Measurements from ENCODE around the gene CALCOCO1.

The CALCOCO1 gene

GRCh38 chr12:53696285-53696654 lies 31.0 kb downstream of the CALCOCO1 start:
- no peak overlapping the region for H3K9ac ChIP-seq

GRCh38 chr12:53695152-53696145 lies 31.8 kb downstream of the CALCOCO1 start:
- peaks cover 68% of the 10 kb centered on the region for H3K27me3 ChIP-seq (ENCODE audit: insufficient read depth, low read depth)
- no peak overlapping the region for H3K4me3 ChIP-seq (IDR thresholded peaks at IDR 0.05; ENCODE audit: insufficient read depth, low read depth, low read length)
- no peak overlapping the region for H2AFZ ChIP-seq (ENCODE audit: low read depth)
- peaks cover 13% of the 10 kb centered on the region for H3K4me1 ChIP-seq (ENCODE audit: low read depth, poor library complexity, severe bottlenecking)
- H3K4me2 ChIP-seq, result no peak overlapping the region
- TF ChIP-seq CTCF (conservative IDR thresholded peaks at IDR 0.05; ENCODE audit: low read depth, low read length), result no peak
- H3K9ac ChIP-seq, result no peak overlapping the region
- no peak overlapping the region for H3K27ac ChIP-seq
- H4K20me1 ChIP-seq (ENCODE audit: insufficient read depth), result no peaks in the 10 kb centered on the region
- H3K79me2 ChIP-seq (ENCODE audit: insufficient read depth, low read depth), result no peaks in the 10 kb centered on the region
- H3K36me3 ChIP-seq (ENCODE audit: insufficient read depth), result no peaks in the 10 kb centered on the region

More at GRCh38 chr12:53696285-53696654, 31.0 kb downstream of the CALCOCO1 start:
- H3K36me3 ChIP-seq (ENCODE audit: insufficient read depth), result no peaks in the 10 kb centered on the region
- no peaks in the 10 kb centered on the region for H3K79me2 ChIP-seq (ENCODE audit: insufficient read depth, low read depth)
- no peak overlapping the region for H3K4me2 ChIP-seq
- peaks cover 13% of the 10 kb centered on the region for H3K4me1 ChIP-seq (ENCODE audit: low read depth, poor library complexity, severe bottlenecking)
- H2AFZ ChIP-seq (ENCODE audit: low read depth), result no peak overlapping the region
- no peak overlapping the region for H3K27ac ChIP-seq
- H3K27me3 ChIP-seq (ENCODE audit: insufficient read depth, low read depth), result peaks cover 75% of the 10 kb centered on the region
- no peak for TF ChIP-seq CTCF (conservative IDR thresholded peaks at IDR 0.05; ENCODE audit: low read depth, low read length)
- H4K20me1 ChIP-seq (ENCODE audit: insufficient read depth), result no peaks in the 10 kb centered on the region
- H3K4me3 ChIP-seq (IDR thresholded peaks at IDR 0.05; ENCODE audit: insufficient read depth, low read depth, low read length), result no peak overlapping the region

GRCh38 chr12:53694756-53695151 lies 32.5 kb downstream of the CALCOCO1 start:
- Histone ChIP-seq H3K9ac (no peak overlapping the region), H3K79me2 (ENCODE audit: insufficient read depth, low read depth) (no peaks in the 10 kb centered on the region), H3K27ac (no peak overlapping the region), H3K27me3 (ENCODE audit: insufficient read depth, low read depth) (peaks cover 61% of the 10 kb centered on the region), H3K4me2 (no peak overlapping the region), H2AFZ (ENCODE audit: low read depth) (no peak overlapping the region), H3K36me3 (ENCODE audit: insufficient read depth) (no peaks in the 10 kb centered on the region), H4K20me1 (ENCODE audit: insufficient read depth) (no peaks in the 10 kb centered on the region), H3K4me3 (IDR thresholded peaks at IDR 0.05; ENCODE audit: insufficient read depth, low read depth, low read length) (no peak overlapping the region), H3K4me1 (ENCODE audit: low read depth, poor library complexity, severe bottlenecking) (peaks cover 13% of the 10 kb centered on the region)
- no peak for TF ChIP-seq CTCF (conservative IDR thresholded peaks at IDR 0.05; ENCODE audit: low read depth, low read length)

GRCh38 chr12:53688134-53688533 lies 39.1 kb downstream of the CALCOCO1 start:
- no peak for TF ChIP-seq CTCF (conservative IDR thresholded peaks at IDR 0.05; ENCODE audit: low read depth, low read length)

More at GRCh38 chr12:53688134-53688533, 39.1 kb downstream of the CALCOCO1 start:
- H3K4me1 ChIP-seq (ENCODE audit: low read depth, poor library complexity, severe bottlenecking), result no peaks in the 10 kb centered on the region
- no peak overlapping the region for H3K4me2 ChIP-seq
- no peak overlapping the region for H2AFZ ChIP-seq (ENCODE audit: low read depth)
- H3K79me2 ChIP-seq (ENCODE audit: insufficient read depth, low read depth), result no peaks in the 10 kb centered on the region
- no peaks in the 10 kb centered on the region for H3K36me3 ChIP-seq (ENCODE audit: insufficient read depth)
- H3K4me3 ChIP-seq (IDR thresholded peaks at IDR 0.05; ENCODE audit: insufficient read depth, low read depth, low read length), result no peak overlapping the region
- 0 out of 2 replicates have a peak, but pooled peaks cover 1% of the 10 kb centered on the region for H3K27me3 ChIP-seq (ENCODE audit: insufficient read depth, low read depth)
- H3K9ac ChIP-seq, result no peak overlapping the region
- H4K20me1 ChIP-seq (ENCODE audit: insufficient read depth), result no peaks in the 10 kb centered on the region
- no peak overlapping the region for H3K27ac ChIP-seq

All from KMS-11 (cell line).